VCaP (cell line): ENCODE data around the gene NCF2.

Experiments
- H3K27ac ChIP-seq: fragments of 450-650 bp; 2 replicates; pipeline ENCODE4 v1.5.1; 2017
- CTCF ChIP-seq: fragments of 450-650 bp; conservative IDR thresholded peaks from 2 replicates; pipeline ENCODE4 v1.5.1; 2017; ENCODE audit warnings: mild to moderate bottlenecking, moderate library complexity

The NCF2 gene

GRCh38 chr1:183583466-183583865, 6.8 kb downstream of the NCF2 start:
- no peak for TF ChIP-seq CTCF
- no peak overlapping the region for H3K27ac ChIP-seq

- no peak overlapping the region for H3K27ac ChIP-seq
Measured at GRCh38 chr1:183582021-183582713, 8.1 kb downstream of the NCF2 start.

GRCh38 chr1:183580281-183580682, 10.0 kb downstream of the NCF2 start:
- no peak overlapping the region for H3K27ac ChIP-seq
- no peak for TF ChIP-seq CTCF

More at GRCh38 chr1:183582021-183582713, 8.1 kb downstream of the NCF2 start:
- TF ChIP-seq CTCF: no peak

- H3K27ac ChIP-seq: no peak overlapping the region
- no peak for TF ChIP-seq CTCF
Measured at GRCh38 chr1:183578856-183579255, 11.4 kb downstream of the NCF2 start.

- no peak for TF ChIP-seq CTCF
- no peak overlapping the region for H3K27ac ChIP-seq
Measured at GRCh38 chr1:183577897-183578465, 12.3 kb downstream of the NCF2 start.

- TF ChIP-seq CTCF: no peak
- no peak overlapping the region for H3K27ac ChIP-seq
Measured at GRCh38 chr1:183576537-183576936, 13.7 kb downstream of the NCF2 start.

GRCh38 chr1:183575606-183576005, 14.7 kb downstream of the NCF2 start:
- H3K27ac ChIP-seq: no peak overlapping the region
- no peak for TF ChIP-seq CTCF
